GM19238 (cell line): Measurements from ENCODE around the gene HDAC8.
"Not testable (repeated sequence)": the region's sequence is repeated elsewhere in the genome, so short reads cannot be mapped to it uniquely, and the experiment has no call there.

Source experiments
- DNase-seq: peaks from one replicate; pipeline ENCODE4 v3.0.0; 2011; ENCODE audit warnings: low spot score; ENCODE audit not compliant: insufficient read length

Gene HDAC8

GRCh38 chrX:72461766-72462165 lies 110.9 kb downstream of the HDAC8 start:
- DNase-seq: no peak

GRCh38 chrX:72461288-72461687 lies 111.4 kb downstream of the HDAC8 start:
- DNase-seq: no peak

GRCh38 chrX:72460715-72461114 lies 111.9 kb downstream of the HDAC8 start:
- no peak for DNase-seq

- DNase-seq: not testable (repeated sequence)
These were observed 123.6 kb downstream of the HDAC8 start for GRCh38 chrX:72449034-72449433.

GRCh38 chrX:72440764-72441163 lies 131.9 kb downstream of the HDAC8 start:
- DNase-seq: not testable (repeated sequence)

GRCh38 chrX:72436010-72436409 lies 136.6 kb downstream of the HDAC8 start:
- no peak for DNase-seq

GRCh38 chrX:72430405-72430968 lies 142.2 kb downstream of the HDAC8 start:
- no peak for DNase-seq

GRCh38 chrX:72421797-72422196 lies 150.8 kb downstream of the HDAC8 start:
- no peak for DNase-seq

GRCh38 chrX:72409993-72410392 lies 162.7 kb downstream of the HDAC8 start:
- no peak for DNase-seq

GRCh38 chrX:72408885-72409284 lies 163.8 kb downstream of the HDAC8 start:
- DNase-seq: no peak

- not testable (repeated sequence) for DNase-seq
These were observed 167.5 kb downstream of the HDAC8 start for GRCh38 chrX:72405136-72405535.

- no peak for DNase-seq
These were observed 170.0 kb downstream of the HDAC8 start for GRCh38 chrX:72402614-72403013.

GRCh38 chrX:72399816-72400215 lies 172.8 kb downstream of the HDAC8 start:
- DNase-seq: no peak

GRCh38 chrX:72396117-72396516 lies 176.5 kb downstream of the HDAC8 start:
- DNase-seq: no peak

GRCh38 chrX:72395237-72395636 lies 177.4 kb downstream of the HDAC8 start:
- DNase-seq: no peak

- no peak for DNase-seq
These were observed 178.0 kb downstream of the HDAC8 start for GRCh38 chrX:72394518-72395170.

- no peak for DNase-seq
These were observed 178.7 kb downstream of the HDAC8 start for GRCh38 chrX:72393836-72394517.

- no peak for DNase-seq
These were observed 179.5 kb downstream of the HDAC8 start for GRCh38 chrX:72392816-72393800.

- DNase-seq: no peak
These were observed 180.6 kb downstream of the HDAC8 start for GRCh38 chrX:72392042-72392441.

GRCh38 chrX:72387247-72387646 lies 185.4 kb downstream of the HDAC8 start:
- no peak for DNase-seq

- no peak for DNase-seq
These were observed 190.4 kb downstream of the HDAC8 start for GRCh38 chrX:72382202-72382595.
